ENCODE measurements around the gene PAK6. TPM values are rescaled to one million over a fixed set of nuclear protein-coding genes. Genes with fewer than 3 reads are reported as not detected.

Gene PAK6
- total RNA-seq, 1 experiment from 2014 or later: 0.45 TPM

DNA sequence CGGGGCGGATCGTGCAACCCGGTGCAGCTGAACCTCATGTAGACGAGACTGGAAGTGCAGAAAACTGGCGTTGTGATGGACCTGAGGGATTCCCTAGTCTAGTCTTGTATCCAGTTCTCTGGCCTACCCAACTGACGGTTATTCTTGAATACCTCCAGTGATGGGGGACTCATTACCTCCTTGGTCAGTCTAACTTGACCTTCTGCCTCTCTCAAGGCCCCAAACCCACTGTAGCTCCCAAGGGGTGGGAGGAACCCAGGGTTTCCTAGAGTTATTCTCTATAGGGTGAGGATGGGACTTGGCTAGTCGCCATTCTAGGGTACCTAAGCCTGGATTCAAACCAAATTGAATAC lies 11.4 kb downstream of the PAK6 start:
- H3K9ac ChIP-seq (ENCODE audit: low read length): no peak overlapping the region
- no peaks in the 10 kb centered on the region for H3K9me3 ChIP-seq (ENCODE audit: low read length)
- H3K36me3 ChIP-seq (ENCODE audit: insufficient read depth, low read length): no peaks in the 10 kb centered on the region
- H3K27me3 ChIP-seq (ENCODE audit: low read length): no peaks in the 10 kb centered on the region
- no peaks in the 10 kb centered on the region for H3K4me1 ChIP-seq (ENCODE audit: low read length)
- H3K4me2 ChIP-seq (ENCODE audit: low read depth, low read length, poor library complexity, severe bottlenecking): no peak overlapping the region
- H3K79me2 ChIP-seq (ENCODE audit: low read length): no peaks in the 10 kb centered on the region
- no peak overlapping the region for H2AFZ ChIP-seq (ENCODE audit: low read length)
- H3K27ac ChIP-seq (ENCODE audit: low read length): no peak overlapping the region
- no peaks in the 10 kb centered on the region for H4K20me1 ChIP-seq (ENCODE audit: insufficient read depth, low read depth, low read length)
- H3K9me2 ChIP-seq (replicated peaks; ENCODE audit: insufficient read depth, low read length): no peaks in the 10 kb centered on the region
- DNase-seq: no peak
- H3K4me3 ChIP-seq (ENCODE audit: low read length): no peak overlapping the region

DNA sequence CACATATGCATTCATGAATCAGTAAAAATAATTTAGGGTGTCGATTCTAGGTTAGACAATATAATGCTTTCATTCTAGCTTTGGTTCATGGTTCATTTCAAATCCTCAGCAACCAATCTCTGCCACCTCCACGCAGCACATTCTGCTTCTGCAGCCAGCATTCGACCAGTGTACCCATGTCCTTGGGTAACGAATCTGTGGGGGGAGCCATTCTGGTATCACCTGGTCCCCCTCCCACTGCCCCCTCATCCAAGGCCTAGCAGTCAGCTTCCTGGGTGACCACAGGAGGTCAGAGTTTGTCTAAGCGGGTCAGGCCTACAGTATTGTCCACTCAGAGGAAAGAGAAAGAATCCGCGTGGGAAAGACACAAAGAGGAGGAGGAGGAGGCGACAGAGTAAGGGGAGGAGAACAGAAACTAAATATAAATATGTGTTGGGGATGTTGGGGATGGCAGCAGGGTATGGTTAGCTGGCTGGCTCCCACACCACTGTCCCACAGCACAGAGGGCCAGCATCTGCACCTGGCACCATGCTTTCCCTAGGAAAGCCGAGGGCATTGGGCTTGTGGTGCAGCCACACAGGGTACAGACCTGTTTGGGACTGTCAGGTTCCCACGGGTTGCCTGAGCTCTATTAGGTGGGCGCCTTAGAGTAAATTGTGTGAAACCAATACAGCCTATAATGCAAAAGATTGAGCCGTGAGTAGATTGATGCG lies 12.1 kb downstream of the PAK6 start:
- Histone ChIP-seq H3K9me3 (ENCODE audit: low read length) (no peaks in the 10 kb centered on the region), H3K9ac (ENCODE audit: low read length) (no peak overlapping the region), H3K4me3 (ENCODE audit: low read length) (no peak overlapping the region), H2AFZ (ENCODE audit: low read length) (no peak overlapping the region), H3K4me2 (ENCODE audit: low read depth, low read length, poor library complexity, severe bottlenecking) (no peak overlapping the region), H3K27ac (ENCODE audit: low read length) (no peak overlapping the region), H3K36me3 (ENCODE audit: insufficient read depth, low read length) (no peaks in the 10 kb centered on the region), H3K9me2 (replicated peaks; ENCODE audit: insufficient read depth, low read length) (no peaks in the 10 kb centered on the region), H4K20me1 (ENCODE audit: insufficient read depth, low read depth, low read length) (no peaks in the 10 kb centered on the region), H3K79me2 (ENCODE audit: low read length) (no peaks in the 10 kb centered on the region), H3K27me3 (ENCODE audit: low read length) (no peaks in the 10 kb centered on the region), H3K4me1 (ENCODE audit: low read length) (no peaks in the 10 kb centered on the region)
- DNase-seq: no peak

DNA sequence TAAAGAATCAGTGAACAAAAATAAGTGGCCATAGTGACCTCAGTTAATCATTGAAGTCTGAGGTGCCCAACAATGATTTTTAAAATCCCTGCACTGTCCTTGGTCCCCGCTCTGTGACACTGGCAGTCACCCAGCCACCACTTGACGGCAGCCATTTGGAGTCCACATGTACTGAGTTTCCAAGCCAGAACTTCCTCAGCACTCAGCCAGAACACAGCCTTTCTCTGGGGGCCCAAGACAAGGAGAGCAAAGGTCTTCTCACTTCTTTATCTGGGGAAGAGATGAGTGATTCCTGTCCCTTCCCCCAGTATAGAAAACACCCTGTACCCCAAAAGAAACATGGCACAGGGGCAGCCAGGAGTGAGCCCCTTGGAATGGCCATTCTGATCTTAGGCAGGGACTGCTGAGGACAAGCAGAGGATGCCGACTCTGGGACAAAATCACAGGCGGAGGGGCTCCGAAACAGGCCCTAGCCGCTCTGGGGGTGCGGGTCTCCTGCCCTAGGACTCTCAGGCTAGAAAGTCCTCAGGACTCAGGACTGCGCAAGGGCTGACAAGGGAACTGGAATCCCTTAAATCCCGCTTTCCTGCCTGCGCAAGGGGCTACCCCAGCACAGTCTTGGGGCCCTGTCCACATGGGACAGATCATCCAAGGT lies 12.8 kb downstream of the PAK6 start:
- Histone ChIP-seq H4K20me1 (ENCODE audit: insufficient read depth, low read depth, low read length) (no peaks in the 10 kb centered on the region), H3K79me2 (ENCODE audit: low read length) (no peaks in the 10 kb centered on the region), H3K4me3 (ENCODE audit: low read length) (no peak overlapping the region), H3K27me3 (ENCODE audit: low read length) (no peaks in the 10 kb centered on the region), H3K4me1 (ENCODE audit: low read length) (no peaks in the 10 kb centered on the region), H3K9me2 (replicated peaks; ENCODE audit: insufficient read depth, low read length) (no peaks in the 10 kb centered on the region), H3K4me2 (ENCODE audit: low read depth, low read length, poor library complexity, severe bottlenecking) (no peak overlapping the region), H3K9me3 (ENCODE audit: low read length) (no peaks in the 10 kb centered on the region), H3K27ac (ENCODE audit: low read length) (no peak overlapping the region), H3K9ac (ENCODE audit: low read length) (no peak overlapping the region), H2AFZ (ENCODE audit: low read length) (no peak overlapping the region), H3K36me3 (ENCODE audit: insufficient read depth, low read length) (no peaks in the 10 kb centered on the region)
- no peak for DNase-seq

DNA sequence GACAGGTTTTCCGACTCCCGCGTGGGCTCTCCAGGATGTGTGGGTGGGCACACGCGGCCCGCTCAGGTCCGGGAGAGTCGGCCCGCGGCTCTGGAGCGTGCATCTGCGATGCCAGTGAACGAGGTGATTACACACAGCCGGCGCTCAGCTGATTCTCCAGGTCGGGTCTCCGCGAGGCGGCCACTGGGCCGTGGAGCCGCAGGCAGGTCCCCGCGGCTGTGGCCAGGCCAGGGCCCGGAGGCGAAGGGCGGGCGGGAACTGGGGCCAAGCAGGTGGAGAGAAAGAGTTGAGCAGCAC lies 13.2 kb downstream of the PAK6 start:
- H3K79me2 ChIP-seq (ENCODE audit: low read length): no peaks in the 10 kb centered on the region
- no peaks in the 10 kb centered on the region for H3K9me3 ChIP-seq (ENCODE audit: low read length)
- no peak overlapping the region for H3K27ac ChIP-seq (ENCODE audit: low read length)
- no peak overlapping the region for H2AFZ ChIP-seq (ENCODE audit: low read length)
- H3K4me1 ChIP-seq (ENCODE audit: low read length): no peaks in the 10 kb centered on the region
- no peaks in the 10 kb centered on the region for H3K36me3 ChIP-seq (ENCODE audit: insufficient read depth, low read length)
- no peaks in the 10 kb centered on the region for H3K9me2 ChIP-seq (replicated peaks; ENCODE audit: insufficient read depth, low read length)
- no peaks in the 10 kb centered on the region for H3K27me3 ChIP-seq (ENCODE audit: low read length)
- no peak for DNase-seq
- no peak overlapping the region for H3K4me2 ChIP-seq (ENCODE audit: low read depth, low read length, poor library complexity, severe bottlenecking)
- H4K20me1 ChIP-seq (ENCODE audit: insufficient read depth, low read depth, low read length): no peaks in the 10 kb centered on the region
- no peak overlapping the region for H3K4me3 ChIP-seq (ENCODE audit: low read length)
- H3K9ac ChIP-seq (ENCODE audit: low read length): no peak overlapping the region

DNA sequence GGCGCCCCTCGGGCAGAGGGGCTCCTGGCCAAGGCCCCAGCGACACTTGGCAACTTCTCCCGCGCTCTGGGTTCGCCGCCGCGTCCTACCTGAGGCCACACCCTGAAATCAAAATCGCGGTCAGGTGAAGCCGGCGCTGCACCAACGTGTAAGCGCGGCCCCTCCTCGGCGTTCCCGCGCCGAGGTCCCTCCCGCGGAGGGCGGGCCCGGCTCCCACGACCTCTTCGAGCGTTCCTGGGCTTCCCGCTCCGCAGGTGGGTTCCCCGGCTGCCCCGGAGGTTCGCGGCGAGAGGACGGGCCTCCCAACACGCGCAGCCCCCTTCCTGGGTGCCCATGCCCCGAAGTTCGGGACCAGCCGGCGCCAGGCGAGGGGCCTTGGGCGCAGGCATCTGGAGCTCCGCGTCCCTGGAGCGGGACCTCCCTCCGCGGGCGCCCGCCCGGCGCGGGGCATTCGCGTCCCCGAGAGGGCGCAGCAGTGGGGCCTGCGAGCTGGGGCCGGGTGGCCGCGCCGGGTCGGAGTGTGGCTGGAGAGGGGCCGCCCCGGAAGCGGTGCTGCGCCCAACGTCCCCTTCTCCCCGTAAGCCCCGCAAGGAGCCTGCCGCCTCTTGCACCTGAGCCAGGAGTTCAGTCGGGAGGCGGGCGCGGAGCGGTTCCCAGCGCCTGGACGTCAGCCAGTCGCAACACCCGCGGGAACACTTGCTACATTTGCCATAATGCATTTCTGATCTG lies 13.7 kb downstream of the PAK6 start:
- Histone ChIP-seq H3K9me2 (replicated peaks; ENCODE audit: insufficient read depth, low read length) (no peaks in the 10 kb centered on the region), H3K4me1 (ENCODE audit: low read length) (no peaks in the 10 kb centered on the region), H3K27ac (ENCODE audit: low read length) (no peak overlapping the region), H3K79me2 (ENCODE audit: low read length) (no peaks in the 10 kb centered on the region), H4K20me1 (ENCODE audit: insufficient read depth, low read depth, low read length) (no peaks in the 10 kb centered on the region), H3K4me3 (ENCODE audit: low read length) (no peak overlapping the region), H3K9me3 (ENCODE audit: low read length) (no peaks in the 10 kb centered on the region), H2AFZ (ENCODE audit: low read length) (no peak overlapping the region), H3K36me3 (ENCODE audit: insufficient read depth, low read length) (no peaks in the 10 kb centered on the region), H3K4me2 (ENCODE audit: low read depth, low read length, poor library complexity, severe bottlenecking) (no peak overlapping the region), H3K9ac (ENCODE audit: low read length) (no peak overlapping the region), H3K27me3 (ENCODE audit: low read length) (no peaks in the 10 kb centered on the region)
- no peak for DNase-seq

DNA sequence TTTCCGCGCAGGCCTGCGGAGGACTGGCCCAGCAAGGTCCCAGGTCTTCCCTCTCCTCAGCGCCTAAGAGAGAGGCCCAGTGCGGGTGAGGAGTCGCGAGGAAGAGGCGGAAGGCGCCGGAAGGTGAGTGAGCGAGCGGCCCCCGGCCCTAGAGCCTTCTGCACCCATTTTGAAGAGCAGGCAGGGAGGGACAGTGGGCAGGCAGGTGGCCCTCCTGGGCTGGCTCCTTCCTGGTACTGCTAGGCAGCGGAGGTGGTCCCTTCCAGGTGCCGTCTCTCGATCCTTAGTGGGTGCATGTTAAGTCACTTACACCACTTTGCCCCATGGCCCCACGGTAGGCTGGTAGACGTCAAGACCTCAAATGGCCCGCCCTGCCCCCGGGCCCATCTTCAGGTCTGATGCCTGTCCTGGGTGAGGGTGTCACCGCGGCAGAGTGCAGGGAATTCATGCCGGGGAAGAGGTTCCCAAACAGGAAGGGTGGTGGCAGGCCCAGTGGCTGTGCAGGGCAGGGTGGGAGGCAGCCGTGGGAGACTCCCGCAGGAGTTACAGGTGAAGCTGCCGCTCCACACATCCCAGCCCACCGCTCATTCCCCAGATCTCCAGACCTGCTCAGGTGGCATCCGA lies 14.4 kb downstream of the PAK6 start:
- Histone ChIP-seq H3K9ac (ENCODE audit: low read length) (no peak overlapping the region), H3K9me3 (ENCODE audit: low read length) (no peaks in the 10 kb centered on the region), H3K4me1 (ENCODE audit: low read length) (no peaks in the 10 kb centered on the region), H4K20me1 (ENCODE audit: insufficient read depth, low read depth, low read length) (no peaks in the 10 kb centered on the region), H2AFZ (ENCODE audit: low read length) (no peak overlapping the region), H3K9me2 (replicated peaks; ENCODE audit: insufficient read depth, low read length) (no peaks in the 10 kb centered on the region), H3K4me2 (ENCODE audit: low read depth, low read length, poor library complexity, severe bottlenecking) (no peak overlapping the region), H3K79me2 (ENCODE audit: low read length) (no peaks in the 10 kb centered on the region), H3K4me3 (ENCODE audit: low read length) (no peak overlapping the region), H3K27me3 (ENCODE audit: low read length) (no peaks in the 10 kb centered on the region), H3K27ac (ENCODE audit: low read length) (no peak overlapping the region), H3K36me3 (ENCODE audit: insufficient read depth, low read length) (no peaks in the 10 kb centered on the region)
- no peak for DNase-seq

DNA sequence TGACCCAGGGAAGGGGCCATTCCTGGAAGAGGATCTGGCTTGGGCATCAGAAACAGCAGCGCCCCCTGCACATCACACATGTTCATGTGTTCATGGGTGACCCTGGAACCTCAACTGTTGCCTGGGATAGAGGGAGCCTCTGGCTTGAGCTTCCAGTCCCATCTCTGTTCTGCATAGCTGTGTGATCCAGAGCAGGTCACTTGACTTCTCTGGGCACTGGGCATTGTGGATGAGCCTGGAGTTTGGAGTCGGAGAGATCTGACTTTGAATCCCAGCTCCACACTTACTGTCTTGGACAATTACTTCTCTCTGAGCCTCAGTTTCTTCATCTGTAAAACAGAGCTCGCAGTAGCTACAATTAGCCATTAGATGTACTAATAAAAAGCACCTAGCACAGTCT lies 15.6 kb downstream of the PAK6 start:
- H3K9me3 ChIP-seq (ENCODE audit: low read length): no peaks in the 10 kb centered on the region
- H3K27me3 ChIP-seq (ENCODE audit: low read length): no peaks in the 10 kb centered on the region
- H3K4me2 ChIP-seq (ENCODE audit: low read depth, low read length, poor library complexity, severe bottlenecking): no peak overlapping the region
- no peak overlapping the region for H3K27ac ChIP-seq (ENCODE audit: low read length)
- H3K4me1 ChIP-seq (ENCODE audit: low read length): no peaks in the 10 kb centered on the region
- H3K9ac ChIP-seq (ENCODE audit: low read length): no peak overlapping the region
- no peaks in the 10 kb centered on the region for H3K9me2 ChIP-seq (replicated peaks; ENCODE audit: insufficient read depth, low read length)
- no peak overlapping the region for H2AFZ ChIP-seq (ENCODE audit: low read length)
- H3K4me3 ChIP-seq (ENCODE audit: low read length): no peak overlapping the region
- DNase-seq: no peak
- no peaks in the 10 kb centered on the region for H3K36me3 ChIP-seq (ENCODE audit: insufficient read depth, low read length)
- no peaks in the 10 kb centered on the region for H4K20me1 ChIP-seq (ENCODE audit: insufficient read depth, low read depth, low read length)
- H3K79me2 ChIP-seq (ENCODE audit: low read length): no peaks in the 10 kb centered on the region

DNA sequence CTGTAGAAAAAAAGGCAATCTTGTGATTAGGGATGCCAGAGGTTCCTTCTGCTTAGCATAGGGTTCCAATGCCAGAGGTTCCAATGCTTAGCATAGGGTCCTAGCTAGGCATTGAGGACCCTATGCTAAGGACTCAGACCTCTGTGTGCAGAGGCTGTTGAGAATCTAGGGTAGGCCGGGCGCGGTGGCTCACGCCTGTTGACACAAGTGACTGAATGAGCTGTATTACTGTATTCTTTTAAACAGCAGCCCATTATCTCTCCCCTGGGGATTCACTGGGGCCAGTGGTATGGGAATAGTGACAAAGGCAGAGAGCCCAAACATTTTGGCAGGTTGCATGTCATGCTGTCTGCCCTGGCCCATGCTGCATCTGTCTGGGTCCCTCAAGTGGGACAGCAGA lies 16.2 kb downstream of the PAK6 start:
- Histone ChIP-seq H3K36me3 (ENCODE audit: insufficient read depth, low read length) (no peaks in the 10 kb centered on the region), H3K4me3 (ENCODE audit: low read length) (no peak overlapping the region), H2AFZ (ENCODE audit: low read length) (no peak overlapping the region), H3K9me3 (ENCODE audit: low read length) (no peaks in the 10 kb centered on the region), H3K4me1 (ENCODE audit: low read length) (no peaks in the 10 kb centered on the region), H3K79me2 (ENCODE audit: low read length) (no peaks in the 10 kb centered on the region), H3K27ac (ENCODE audit: low read length) (no peak overlapping the region), H3K27me3 (ENCODE audit: low read length) (no peaks in the 10 kb centered on the region), H3K9ac (ENCODE audit: low read length) (no peak overlapping the region), H3K9me2 (replicated peaks; ENCODE audit: insufficient read depth, low read length) (no peaks in the 10 kb centered on the region), H4K20me1 (ENCODE audit: insufficient read depth, low read depth, low read length) (no peaks in the 10 kb centered on the region), H3K4me2 (ENCODE audit: low read depth, low read length, poor library complexity, severe bottlenecking) (no peak overlapping the region)
- DNase-seq: no peak
